ENCODE results near the gene PAEP.

Gene PAEP

DNA sequence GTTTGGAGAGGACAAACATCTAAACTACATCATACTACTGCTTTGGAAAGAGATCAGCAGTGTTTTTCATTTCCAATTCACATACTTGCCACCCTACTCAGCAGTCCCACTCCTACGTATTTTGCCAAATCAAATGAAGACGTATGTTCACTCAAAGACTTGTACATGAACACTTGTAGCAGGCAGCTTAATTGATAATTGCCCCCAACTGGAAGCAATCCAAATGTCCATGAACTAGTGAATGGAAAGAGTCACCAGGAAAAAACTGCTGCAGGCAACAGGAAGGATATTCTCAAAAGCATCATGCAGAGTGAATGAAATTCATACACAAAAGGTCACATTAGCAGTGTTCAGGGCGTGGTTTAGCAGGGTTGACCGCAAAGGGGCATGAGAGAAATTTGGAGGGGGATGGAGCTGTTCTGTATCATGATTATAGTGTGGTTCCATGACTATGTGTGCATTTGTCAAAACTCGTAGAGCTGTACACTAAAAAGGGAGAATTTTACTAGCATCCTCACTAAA, 38.8 kb downstream of the PAEP start:
- TF ChIP-seq, protein P1, sequence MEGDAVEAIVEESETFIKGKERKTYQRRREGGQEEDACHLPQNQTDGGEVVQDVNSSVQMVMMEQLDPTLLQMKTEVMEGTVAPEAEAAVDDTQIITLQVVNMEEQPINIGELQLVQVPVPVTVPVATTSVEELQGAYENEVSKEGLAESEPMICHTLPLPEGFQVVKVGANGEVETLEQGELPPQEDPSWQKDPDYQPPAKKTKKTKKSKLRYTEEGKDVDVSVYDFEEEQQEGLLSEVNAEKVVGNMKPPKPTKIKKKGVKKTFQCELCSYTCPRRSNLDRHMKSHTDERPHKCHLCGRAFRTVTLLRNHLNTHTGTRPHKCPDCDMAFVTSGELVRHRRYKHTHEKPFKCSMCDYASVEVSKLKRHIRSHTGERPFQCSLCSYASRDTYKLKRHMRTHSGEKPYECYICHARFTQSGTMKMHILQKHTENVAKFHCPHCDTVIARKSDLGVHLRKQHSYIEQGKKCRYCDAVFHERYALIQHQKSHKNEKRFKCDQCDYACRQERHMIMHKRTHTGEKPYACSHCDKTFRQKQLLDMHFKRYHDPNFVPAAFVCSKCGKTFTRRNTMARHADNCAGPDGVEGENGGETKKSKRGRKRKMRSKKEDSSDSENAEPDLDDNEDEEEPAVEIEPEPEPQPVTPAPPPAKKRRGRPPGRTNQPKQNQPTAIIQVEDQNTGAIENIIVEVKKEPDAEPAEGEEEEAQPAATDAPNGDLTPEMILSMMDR (conservative IDR thresholded peaks at IDR 0.05), result no peak
- TF ChIP-seq ZFX (IDR thresholded peaks at IDR 0.05), result no peak
- no peak overlapping the region for H3K27ac ChIP-seq

GRCh38 chr9:135601988-135602387, 40.4 kb downstream of the PAEP start:
- no peak overlapping the region for H3K27ac ChIP-seq
- no peak for TF ChIP-seq ZFX (IDR thresholded peaks at IDR 0.05)
- TF ChIP-seq, protein P1 (conservative IDR thresholded peaks at IDR 0.05), result no peak

- TF ChIP-seq, protein P1 (conservative IDR thresholded peaks at IDR 0.05), result peak; percentile 91
- no peak for TF ChIP-seq ZFX (IDR thresholded peaks at IDR 0.05)
- no peak overlapping the region for H3K27ac ChIP-seq
Measured at GRCh38 chr9:135602789-135603481, 41.4 kb downstream of the PAEP start.

DNA sequence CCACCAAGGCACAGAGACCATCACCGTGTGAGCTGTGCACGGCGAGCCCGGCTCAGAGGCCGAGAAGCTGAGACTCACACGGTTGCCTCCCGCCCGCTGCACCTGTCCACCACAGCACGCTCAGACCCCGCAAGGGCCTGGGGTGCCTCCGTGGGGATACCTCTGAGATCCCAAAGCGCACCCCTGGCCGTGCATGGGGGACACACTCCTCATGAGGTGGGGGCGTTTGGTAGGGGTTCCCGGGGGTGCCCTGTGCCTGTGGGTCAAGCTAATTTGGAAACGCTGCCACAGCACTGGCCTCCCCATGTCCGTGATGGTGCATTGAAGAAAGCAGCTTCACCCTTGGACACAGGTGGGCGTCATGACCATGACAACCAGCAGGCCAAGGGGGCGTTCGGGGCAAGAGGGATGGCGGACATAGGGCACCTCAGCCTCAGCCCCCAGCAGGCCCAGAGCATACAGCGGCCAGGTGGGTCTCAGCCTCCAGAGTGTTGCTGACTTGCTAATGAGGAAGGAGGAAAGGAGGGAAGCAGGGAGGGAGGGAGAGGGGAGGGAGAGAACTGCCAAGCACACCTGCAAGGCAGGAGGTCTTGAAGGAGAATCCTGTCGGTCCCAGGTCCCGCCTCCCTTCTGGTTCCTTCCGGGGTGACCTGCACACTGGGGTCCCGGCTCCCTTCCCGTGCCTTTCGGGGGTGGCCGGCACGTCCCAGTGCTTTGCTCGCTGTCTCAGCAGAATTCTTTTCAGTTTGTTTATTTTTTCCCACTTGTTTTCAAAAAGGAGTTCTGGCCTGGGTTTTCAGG, 43.1 kb downstream of the PAEP start:
- 0 out of 2 replicates have a peak overlapping the region, but pooled peaks have one; percentile 10 for H3K27ac ChIP-seq
- no peak for TF ChIP-seq ZFX (IDR thresholded peaks at IDR 0.05)
- TF ChIP-seq, protein P1 (conservative IDR thresholded peaks at IDR 0.05), result no peak

- TF ChIP-seq ZFX (IDR thresholded peaks at IDR 0.05), result no peak
- TF ChIP-seq, protein P1 (conservative IDR thresholded peaks at IDR 0.05), result no peak
- H3K27ac ChIP-seq, result 0 out of 2 replicates have a peak overlapping the region, but pooled peaks have one; percentile 10
Measured at GRCh38 chr9:135605238-135605781, 43.8 kb downstream of the PAEP start.

- no peak for TF ChIP-seq ZFX (IDR thresholded peaks at IDR 0.05)
- TF ChIP-seq, protein P1 (conservative IDR thresholded peaks at IDR 0.05), result no peak
Measured at GRCh38 chr9:135606885-135607259, 45.3 kb downstream of the PAEP start.

More at GRCh38 chr9:135606885-135607259, 45.3 kb downstream of the PAEP start:
- H3K27ac ChIP-seq, result no peak overlapping the region
